Limb (tissue), 2 donors: ENCODE measurements around the gene PGAP2.
"Not testable (repeated sequence)": the region's sequence is repeated elsewhere in the genome, so short reads cannot be mapped to it uniquely, and the experiment has no call there.

Experiments used
- DNase-seq, 2 donors: peaks; one replicate each; pipeline ENCODE4 v3.0.0-alpha.2; 2016; ENCODE audit errors: extremely low spot score in 2 of 2

Gene PGAP2

GRCh38 chr11:3803726-3804495, 4.4 kb upstream of the PGAP2 start:
- DNase-seq, result no peak

- no peak for DNase-seq
Observed at GRCh38 chr11:3808861-3809623, 682 bp downstream of the PGAP2 start.

- DNase-seq, result no peak
Observed at GRCh38 chr11:3809624-3809928, 1.2 kb downstream of the PGAP2 start.

GRCh38 chr11:3810446-3810845, 2.1 kb downstream of the PGAP2 start:
- DNase-seq, result no peak

- no peak for DNase-seq
Observed at GRCh38 chr11:3810951-3811350, 2.6 kb downstream of the PGAP2 start.

- DNase-seq, result not testable (repeated sequence)
Observed at GRCh38 chr11:3814832-3815231, 6.5 kb downstream of the PGAP2 start.

- no peak for DNase-seq
Observed at GRCh38 chr11:3815845-3816244, 7.5 kb downstream of the PGAP2 start.

- no peak for DNase-seq
Observed at GRCh38 chr11:3816673-3817072, 8.3 kb downstream of the PGAP2 start.

- no peak for DNase-seq
Observed at GRCh38 chr11:3817181-3817800, 8.9 kb downstream of the PGAP2 start.

GRCh38 chr11:3820971-3821370, 12.6 kb downstream of the PGAP2 start:
- no peak for DNase-seq

GRCh38 chr11:3822312-3822711, 14.0 kb downstream of the PGAP2 start:
- DNase-seq, result no peak

GRCh38 chr11:3823303-3823702, 14.9 kb downstream of the PGAP2 start:
- no peak for DNase-seq

- no peak for DNase-seq
Observed at GRCh38 chr11:3823762-3824506, 15.6 kb downstream of the PGAP2 start.

- DNase-seq, result no peak
Observed at GRCh38 chr11:3824714-3825472, 16.5 kb downstream of the PGAP2 start.

- no peak for DNase-seq
Observed at GRCh38 chr11:3825473-3826154, 17.3 kb downstream of the PGAP2 start.

- DNase-seq, result no peak
Observed at GRCh38 chr11:3826721-3827120, 18.4 kb downstream of the PGAP2 start.

- no peak for DNase-seq
Observed at GRCh38 chr11:3827434-3828186, 19.2 kb downstream of the PGAP2 start.

- DNase-seq, result no peak
Observed at GRCh38 chr11:3830088-3830487, 21.7 kb downstream of the PGAP2 start.

GRCh38 chr11:3830730-3831129, 22.4 kb downstream of the PGAP2 start:
- no peak for DNase-seq
